ENCODE measurements around the gene CAPRIN1.

DNA sequence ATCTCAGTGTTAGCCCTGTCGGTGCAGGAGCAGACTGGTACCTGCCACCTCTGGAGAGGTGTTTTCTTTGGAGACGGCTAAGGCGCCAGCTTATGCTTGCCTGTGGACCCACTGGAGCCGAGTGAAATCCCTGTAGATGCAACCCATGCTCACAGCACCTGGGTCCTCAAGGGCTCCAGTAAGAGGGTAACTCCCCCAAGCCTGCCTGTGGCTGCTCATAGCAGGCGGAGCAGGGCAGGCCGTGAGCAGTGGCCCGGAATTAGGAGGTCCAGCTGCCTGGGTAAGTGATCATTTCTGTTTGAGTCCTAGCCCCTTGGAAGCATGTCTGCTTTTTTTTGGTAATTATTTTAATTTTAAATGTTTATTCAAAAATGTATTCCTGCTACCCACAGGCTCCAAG lies 97.7 kb downstream of the CAPRIN1 start:
- no peak for TF ChIP-seq POLR2A (IDR thresholded peaks at IDR 0.05; ENCODE audit: low read length)
- no peak for TF ChIP-seq GATA1 (IDR thresholded peaks at IDR 0.05; ENCODE audit: low read depth, low read length)

Measured in erythroblast (primary cell).